CD4-positive, alpha-beta T cell treated with Interleukin-1 beta for 1 hour (primary cell): ENCODE results near the gene DISP3.

Source experiments
- DNase-seq, 2 donors: peaks; one replicate each; pipeline ENCODE4 v3.0.0-alpha.2; 2020 to 2022

Gene DISP3

GRCh38 chr1:11462224-11462923 is 16.6 kb upstream of the DISP3 start:
- DNase-seq = no peak

GRCh38 chr1:11463177-11463576 is 15.8 kb upstream of the DISP3 start:
- no peak for DNase-seq

GRCh38 chr1:11465307-11465706 is 13.6 kb upstream of the DISP3 start:
- no peak for DNase-seq

GRCh38 chr1:11466416-11466815 is 12.5 kb upstream of the DISP3 start:
- DNase-seq = no peak

GRCh38 chr1:11468878-11469277 is 10.1 kb upstream of the DISP3 start:
- DNase-seq = no peak

- DNase-seq = no peak
These were observed 8.0 kb upstream of the DISP3 start for GRCh38 chr1:11470912-11471311.

GRCh38 chr1:11471473-11471872 is 7.5 kb upstream of the DISP3 start:
- DNase-seq = no peak

- DNase-seq = no peak
These were observed 6.7 kb upstream of the DISP3 start for GRCh38 chr1:11472284-11472683.

GRCh38 chr1:11472741-11473140 is 6.2 kb upstream of the DISP3 start:
- DNase-seq = no peak

- peak in 1 of 2 donors; percentile 6 for DNase-seq
These were observed 5.4 kb upstream of the DISP3 start for GRCh38 chr1:11473491-11474034.

- no peak for DNase-seq
These were observed 4.1 kb upstream of the DISP3 start for GRCh38 chr1:11474826-11475225.

GRCh38 chr1:11475748-11476147 is 3.2 kb upstream of the DISP3 start:
- DNase-seq = no peak

- no peak for DNase-seq
These were observed 522 bp downstream of the DISP3 start for GRCh38 chr1:11479375-11479979.

GRCh38 chr1:11481019-11481418 is 2.1 kb downstream of the DISP3 start:
- DNase-seq = no peak

GRCh38 chr1:11482198-11482597 is 3.2 kb downstream of the DISP3 start:
- no peak for DNase-seq

- DNase-seq = no peak
These were observed 3.9 kb downstream of the DISP3 start for GRCh38 chr1:11482701-11483479.

GRCh38 chr1:11483581-11484320 is 4.8 kb downstream of the DISP3 start:
- DNase-seq = no peak

- no peak for DNase-seq
These were observed 5.3 kb downstream of the DISP3 start for GRCh38 chr1:11484321-11484655.

GRCh38 chr1:11485191-11485590 is 6.2 kb downstream of the DISP3 start:
- DNase-seq = no peak

- DNase-seq = no peak
These were observed 7.5 kb downstream of the DISP3 start for GRCh38 chr1:11486231-11487009.

GRCh38 chr1:11487196-11487751 is 8.3 kb downstream of the DISP3 start:
- DNase-seq = no peak

GRCh38 chr1:11488201-11488770 is 9.3 kb downstream of the DISP3 start:
- DNase-seq = no peak
